G401 (cell line): ENCODE data around the gene CELSR1. TPM values are rescaled to one million over a fixed set of nuclear protein-coding genes. Genes with fewer than 3 reads are reported as not detected.

Source experiments
- DNase-seq: peaks from one replicate; pipeline ENCODE4 v3.0.0-alpha.2; 2015; ENCODE audit warnings: low spot score
- in situ Hi-C: cut with HindIII; loops from 2 replicates; pipeline ENCODE4 v1.10.0; 2016; ENCODE audit warnings: low sequenced_read_pairs, mixed read lengths
- total RNA-seq: library from RNA; depleted of rRNA; stranded (reverse); fragments of >200 nt; shearing (Covaris generic); gene quantifications from 2 replicates; pipeline ENCODE4 v1.2.3, GENCODE V29; 2014; rRNA removed

CELSR1 gene
- total RNA-seq, 1 experiment from 2014 or later = 10.1 TPM

DNA sequence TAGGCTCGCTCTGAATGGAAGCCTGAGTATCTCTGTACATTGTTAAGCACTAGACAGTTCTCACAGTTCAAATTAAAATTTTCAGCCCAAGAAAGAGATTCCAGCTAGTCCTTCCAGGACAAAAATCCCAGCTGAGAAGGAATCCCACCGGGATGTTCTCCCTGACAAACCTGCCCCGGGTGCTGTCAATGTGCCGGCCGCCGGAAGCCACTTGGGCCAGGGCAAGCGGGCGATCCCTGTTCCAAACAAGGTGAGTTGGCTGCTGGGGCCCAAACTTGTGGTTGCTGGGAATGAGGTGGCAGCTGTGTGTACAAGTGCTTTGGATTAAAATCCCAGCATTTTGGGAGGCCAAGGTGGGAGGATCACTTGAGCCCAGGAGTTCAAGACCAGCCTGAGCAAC is 225.4 kb downstream of the CELSR1 start:
- DNase-seq = no peak
- in situ Hi-C loops = no loop called here

Other genes starting within 250 kb of the CELSR1 start
- 23.4 and 46.3 TPM in 2 replicates for gene GTSE1, start 240.8 kb downstream of the CELSR1 start, total RNA-seq
- gene TRMU, start 201.9 kb downstream of the CELSR1 start, total RNA-seq = 55.4 and 57.7 TPM in 2 replicates
- 23.5 and 45.4 TPM in 2 replicates for gene GRAMD4, start 82.8 kb upstream of the CELSR1 start, total RNA-seq
- 50.3 and 70.0 TPM in 2 replicates for gene CERK, start 200.6 kb upstream of the CELSR1 start, total RNA-seq
- 11.1 and 14.1 TPM in 2 replicates for gene TBC1D22A, start 225.0 kb upstream of the CELSR1 start, total RNA-seq